ENCODE data around the gene DOLPP1. TPM values are rescaled to one million over a fixed set of nuclear protein-coding genes. Genes with fewer than 3 reads are reported as not detected.

DOLPP1 gene
- total RNA-seq, 1 donor: 12.4 TPM

GRCh38 chr9:129078691-129079503, 2.0 kb upstream of the DOLPP1 start:
- TF ChIP-seq CTCF (IDR thresholded peaks at IDR 0.05; ENCODE audit: insufficient read depth, low read length): no peak
- H3K4me3 ChIP-seq (ENCODE audit: low read depth, low read length): no peak overlapping the region
- no peak for DNase-seq (ENCODE audit: low read depth)

DNA sequence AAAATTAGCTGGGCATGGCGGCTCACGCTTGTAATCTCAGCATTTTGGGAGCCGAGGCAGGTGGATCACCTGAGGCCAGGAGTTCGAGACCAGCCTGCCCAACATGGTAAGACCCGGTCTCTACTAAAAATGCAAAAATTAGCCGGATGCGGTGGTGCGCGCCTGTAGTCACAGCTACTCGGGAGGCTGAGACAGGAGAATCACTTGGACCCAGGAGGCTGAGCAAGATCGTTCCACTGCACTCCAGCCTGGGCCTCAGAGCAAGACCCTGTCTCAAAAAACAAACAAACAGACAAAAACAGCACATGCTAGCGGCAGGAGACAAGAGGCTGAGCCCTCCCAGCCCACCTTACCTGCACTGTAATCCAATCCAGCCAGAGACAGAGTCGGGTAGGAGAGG, 1.1 kb upstream of the DOLPP1 start:
- TF ChIP-seq CTCF (IDR thresholded peaks at IDR 0.05; ENCODE audit: insufficient read depth, low read length): no peak
- no peak overlapping the region for H3K4me3 ChIP-seq (ENCODE audit: low read depth, low read length)
- DNase-seq (ENCODE audit: low read depth): no peak

DNA sequence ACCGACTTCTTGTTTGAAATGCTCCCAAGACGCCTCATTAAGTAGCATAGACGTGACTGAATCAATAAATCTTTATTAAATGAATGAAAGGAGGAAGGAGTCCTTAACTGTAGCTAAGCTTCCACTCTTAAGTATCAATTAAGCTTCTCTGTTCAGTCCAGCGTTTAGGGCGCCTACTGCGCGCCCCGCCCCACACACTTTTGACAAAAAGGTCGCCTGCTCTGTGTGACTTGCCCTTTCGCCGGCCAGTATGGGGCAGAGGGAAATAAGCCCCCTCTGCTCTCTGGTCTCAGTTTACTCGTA, 662 bp upstream of the DOLPP1 start:
- no peak for DNase-seq (ENCODE audit: low read depth)
- no peak for TF ChIP-seq CTCF (IDR thresholded peaks at IDR 0.05; ENCODE audit: insufficient read depth, low read length)
- H3K4me3 ChIP-seq (ENCODE audit: low read depth, low read length): peak overlapping the region; percentile 78

DNA sequence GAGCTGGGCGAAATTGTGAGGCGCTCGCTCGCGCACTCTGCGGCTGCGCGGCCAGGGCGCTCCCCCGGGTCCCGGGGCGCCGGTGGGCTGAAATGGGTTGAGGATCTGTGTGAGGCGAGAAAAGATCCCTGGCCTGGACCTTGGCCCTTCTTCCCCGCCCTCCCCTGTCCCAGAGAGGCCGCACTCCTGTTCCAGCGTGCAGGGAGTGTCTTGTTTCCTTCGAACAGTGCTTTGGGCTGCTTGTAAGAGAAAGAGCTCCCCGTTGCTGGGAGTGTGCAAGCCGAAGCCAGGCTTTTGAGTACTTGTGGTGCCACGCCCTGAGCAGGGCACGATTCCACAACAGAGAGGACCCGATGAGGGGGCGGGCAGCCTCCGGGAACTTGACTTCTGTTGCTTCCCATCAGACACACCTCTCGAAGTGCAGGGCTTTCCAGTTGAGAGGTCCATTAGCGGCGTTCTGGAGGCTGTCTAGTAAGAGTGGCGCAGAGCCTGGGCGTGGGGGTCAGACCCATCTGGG, 535 bp downstream of the DOLPP1 start:
- DNase-seq (ENCODE audit: low read depth): no peak
- TF ChIP-seq CTCF (IDR thresholded peaks at IDR 0.05; ENCODE audit: insufficient read depth, low read length): no peak
- peak overlapping the region; percentile 89 for H3K4me3 ChIP-seq (ENCODE audit: low read depth, low read length)

GRCh38 chr9:129084087-129084486, 3.2 kb downstream of the DOLPP1 start:
- no peak for TF ChIP-seq CTCF (IDR thresholded peaks at IDR 0.05; ENCODE audit: insufficient read depth, low read length)
- no peak for DNase-seq (ENCODE audit: low read depth)
- H3K4me3 ChIP-seq (ENCODE audit: low read depth, low read length): no peak overlapping the region

DNA sequence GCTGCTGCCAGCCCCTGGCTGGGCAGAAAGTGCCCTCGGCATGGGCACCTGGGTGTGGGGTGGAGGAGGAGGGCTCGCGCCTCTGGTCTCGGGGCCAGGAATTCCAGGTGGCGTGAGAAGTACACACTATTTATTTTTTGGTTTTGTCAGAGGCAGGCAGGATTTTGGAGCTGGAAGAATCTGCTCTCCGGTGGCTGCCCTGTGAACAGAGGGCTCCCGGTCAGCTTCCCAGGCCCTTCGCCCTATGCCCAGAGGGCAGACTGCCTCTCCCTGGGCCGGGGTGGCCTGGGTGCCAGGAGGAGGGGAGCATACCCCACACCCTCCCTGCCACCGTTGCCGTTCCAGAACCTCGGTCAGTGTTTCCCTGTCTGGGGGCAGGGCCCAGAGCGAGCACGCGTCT, 8.3 kb downstream of the DOLPP1 start:
- no peak for DNase-seq (ENCODE audit: low read depth)
- TF ChIP-seq CTCF (IDR thresholded peaks at IDR 0.05; ENCODE audit: insufficient read depth, low read length): no peak
- H3K4me3 ChIP-seq (ENCODE audit: low read depth, low read length): no peak overlapping the region
